G401 (cell line): Measurements from ENCODE around the gene TAGLN2. TPM values are rescaled to one million over a fixed set of nuclear protein-coding genes. Genes with fewer than 3 reads are reported as not detected.

Experiments used
- DNase-seq: peaks from one replicate; pipeline ENCODE4 v3.0.0-alpha.2; 2015; ENCODE audit warnings: low spot score
- in situ Hi-C: cut with HindIII; loops from 2 replicates; pipeline ENCODE4 v1.10.0; 2016; ENCODE audit warnings: low sequenced_read_pairs, mixed read lengths
- total RNA-seq: library from RNA; depleted of rRNA; stranded (reverse); fragments of >200 nt; shearing (Covaris generic); gene quantifications from 2 replicates; pipeline ENCODE4 v1.2.3, GENCODE V29; 2014

The TAGLN2 gene
- total RNA-seq, 1 experiment from 2014 or later: 27.1 TPM

GRCh38 chr1:159889821-159890252 lies 35.5 kb downstream of the TAGLN2 start:
- in situ Hi-C loops: no loop called here
- no peak for DNase-seq

DNA sequence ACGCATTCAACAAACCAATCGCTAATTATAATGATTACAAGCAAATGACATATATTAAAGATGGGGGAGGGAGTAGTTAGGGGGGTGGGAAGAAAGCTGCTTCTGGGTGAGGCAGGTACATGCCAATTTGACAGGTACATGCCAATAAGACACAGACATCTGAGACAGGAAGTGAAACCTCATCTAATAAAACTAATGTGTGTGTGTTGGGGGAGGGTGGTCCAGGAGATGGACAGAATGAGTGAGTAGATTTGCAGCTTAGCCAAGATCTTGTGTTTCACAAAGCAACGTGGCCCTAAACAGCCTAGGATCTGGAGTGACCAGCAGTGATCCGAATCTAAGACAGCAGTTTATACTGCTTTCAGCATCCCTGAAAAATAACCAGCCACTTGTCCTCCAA lies 36.1 kb downstream of the TAGLN2 start:
- in situ Hi-C loops: no loop called here
- DNase-seq: no peak

GRCh38 chr1:159884296-159884695 lies 41.0 kb downstream of the TAGLN2 start:
- in situ Hi-C loops: no loop called here

GRCh38 chr1:159883134-159883533 lies 42.2 kb downstream of the TAGLN2 start:
- in situ Hi-C loops: no loop called here

More at GRCh38 chr1:159884296-159884695, 41.0 kb downstream of the TAGLN2 start:
- DNase-seq: peak; percentile 79

DNA sequence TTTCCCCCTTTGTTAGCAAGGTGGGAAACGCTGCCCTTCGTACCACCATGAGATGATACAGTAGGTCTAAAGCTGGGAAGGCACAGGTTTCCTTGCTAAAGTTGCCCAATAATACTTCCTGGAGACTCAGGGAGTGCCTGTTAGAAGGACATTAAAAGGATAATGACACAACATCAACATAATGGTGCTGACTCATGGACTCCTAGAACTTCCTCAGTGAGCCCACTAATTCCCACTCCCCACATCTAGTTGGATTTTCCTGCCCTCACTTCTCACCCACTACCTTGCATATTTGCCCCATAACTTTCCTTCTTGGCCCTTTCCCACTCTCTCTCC lies 42.8 kb downstream of the TAGLN2 start:
- in situ Hi-C loops: no loop called here
- DNase-seq: no peak

More at GRCh38 chr1:159883134-159883533, 42.2 kb downstream of the TAGLN2 start:
- DNase-seq: no peak

- in situ Hi-C loops: no loop called here
- peak; percentile 74 for DNase-seq
These were observed 43.4 kb downstream of the TAGLN2 start for GRCh38 chr1:159881622-159882526.

GRCh38 chr1:159880430-159880829 lies 44.9 kb downstream of the TAGLN2 start:
- in situ Hi-C loops: no loop called here

GRCh38 chr1:159879977-159880376 lies 45.3 kb downstream of the TAGLN2 start:
- in situ Hi-C loops: no loop called here
- DNase-seq: no peak

More at GRCh38 chr1:159880430-159880829, 44.9 kb downstream of the TAGLN2 start:
- DNase-seq: no peak

DNA sequence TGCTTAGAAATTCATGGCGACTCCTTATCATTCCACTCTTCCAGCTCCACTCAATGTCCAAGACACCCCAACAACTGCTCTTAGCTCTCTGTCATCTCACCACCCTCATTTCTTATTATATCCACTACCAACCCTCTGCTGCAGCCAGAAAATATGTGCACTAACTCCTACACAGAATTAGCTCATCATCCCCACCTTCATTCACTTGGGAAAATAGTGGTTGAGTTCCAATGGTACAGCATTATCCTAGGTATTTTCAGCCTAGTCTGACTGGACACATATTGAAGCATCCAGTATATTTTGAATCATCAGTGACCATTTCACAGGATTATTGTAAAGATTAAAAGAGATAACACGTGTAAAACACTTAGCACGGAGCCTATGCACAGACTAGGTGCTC lies 46.2 kb downstream of the TAGLN2 start:
- in situ Hi-C loops: no loop called here
- no peak for DNase-seq

DNA sequence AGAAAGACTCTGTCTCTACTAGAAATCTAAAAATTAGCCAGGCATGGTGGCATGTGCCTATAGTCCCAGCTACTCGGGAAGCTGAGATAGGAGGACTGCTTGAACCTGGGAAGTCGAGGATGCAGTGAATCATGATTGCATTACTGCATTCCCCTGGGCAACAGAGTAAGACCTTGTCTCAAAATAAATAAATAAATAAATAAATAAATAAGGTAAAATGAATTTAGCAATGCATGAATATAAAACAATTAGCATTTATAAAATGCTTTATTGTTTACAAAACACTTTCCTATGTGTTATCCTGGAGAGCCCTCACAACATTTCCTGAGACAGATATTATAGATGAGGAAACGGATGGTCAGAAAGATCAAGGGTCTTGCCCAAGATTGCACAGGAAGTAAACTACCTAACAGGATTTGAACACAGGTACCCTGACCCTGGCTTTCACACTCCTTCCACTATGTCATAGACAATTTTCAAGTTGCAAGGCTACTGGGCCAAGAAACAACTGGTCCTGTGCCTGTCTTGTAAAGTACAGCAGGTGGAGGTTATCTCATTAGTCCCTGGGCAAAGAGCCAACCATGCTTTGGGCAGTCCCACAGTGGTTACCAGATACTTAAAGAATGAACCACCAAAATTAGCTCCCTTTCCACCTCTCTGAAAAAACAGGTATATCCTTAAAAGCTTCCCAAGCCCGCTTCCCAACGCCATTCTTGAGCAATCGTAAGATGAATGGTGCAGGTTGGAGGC lies 47.4 kb downstream of the TAGLN2 start:
- peak; percentile 34 for DNase-seq
- in situ Hi-C loops: no loop called here

GRCh38 chr1:159873530-159874143 lies 51.7 kb downstream of the TAGLN2 start:
- in situ Hi-C loops: no loop called here
- no peak for DNase-seq

DNA sequence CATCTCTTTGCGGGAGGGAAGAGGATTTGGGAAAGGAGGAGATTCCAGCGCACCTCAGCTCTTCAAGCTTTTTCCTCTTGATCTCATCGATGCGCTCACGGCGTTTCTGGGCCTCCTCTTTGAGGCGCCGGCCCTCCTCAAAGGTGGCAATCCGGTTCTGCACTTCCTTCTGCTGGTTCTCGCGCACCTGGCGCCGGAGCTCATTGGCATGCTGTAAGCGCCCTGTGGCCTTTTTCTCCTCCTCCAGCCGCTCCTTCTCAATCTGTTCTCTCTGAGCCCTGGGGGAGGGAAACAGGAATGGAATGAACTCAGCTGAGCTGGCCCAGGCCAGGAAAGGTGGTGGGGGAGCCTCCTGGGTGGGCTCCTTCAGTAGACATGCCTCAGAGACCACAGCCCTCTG lies 52.4 kb downstream of the TAGLN2 start:
- DNase-seq: peak; percentile 87
- in situ Hi-C loops: no loop called here

- in situ Hi-C loops: no loop called here
- no peak for DNase-seq
These were observed 54.6 kb downstream of the TAGLN2 start for GRCh38 chr1:159870704-159871103.

DNA sequence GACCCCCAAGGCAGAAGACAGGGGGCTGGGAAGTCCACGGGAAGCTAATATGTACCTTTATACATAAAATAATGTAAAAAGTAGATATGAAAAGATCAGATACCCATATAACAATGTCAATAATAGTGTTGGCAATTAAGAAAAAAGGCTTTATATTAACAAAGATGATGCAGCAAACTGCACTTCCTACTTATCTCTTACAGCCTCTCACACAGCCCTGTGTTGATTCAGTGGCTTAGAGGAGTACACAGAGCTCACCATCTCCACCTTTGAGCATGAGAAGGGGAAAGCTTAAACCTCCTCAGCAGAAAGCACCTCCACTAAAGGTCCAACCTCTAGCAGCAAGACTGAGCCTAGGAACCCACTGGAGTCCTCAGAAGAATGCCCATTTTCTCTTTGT lies 55.7 kb downstream of the TAGLN2 start:
- DNase-seq: no peak
- in situ Hi-C loops: no loop called here

- DNase-seq: no peak
- in situ Hi-C loops: no loop called here
These were observed 56.1 kb downstream of the TAGLN2 start for GRCh38 chr1:159869173-159869572.

DNA sequence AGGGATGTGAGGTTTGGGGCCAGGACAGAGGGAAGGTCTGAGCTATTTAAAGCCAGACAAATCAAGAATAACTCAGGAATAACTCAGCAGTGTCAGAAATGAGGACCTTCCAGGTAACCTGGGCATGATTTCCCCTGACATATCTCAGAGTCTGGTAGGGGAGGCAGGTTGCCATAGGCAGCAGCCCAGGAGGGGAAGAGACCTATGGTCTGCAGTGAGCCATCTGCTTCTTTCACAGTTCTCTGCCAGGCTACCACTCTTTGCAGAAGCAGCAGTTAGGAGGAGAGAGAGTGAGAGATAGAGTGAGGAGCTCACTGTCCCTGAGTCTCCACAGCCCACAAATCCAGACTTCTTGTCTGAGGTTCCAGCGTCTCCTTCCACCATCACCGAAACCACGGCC lies 56.5 kb downstream of the TAGLN2 start:
- in situ Hi-C loops: no loop called here
- DNase-seq: peak; percentile 87
